ENCODE results near the gene PELI2.

The PELI2 gene

GRCh38 chr14:56262530-56262929, 144.3 kb downstream of the PELI2 start:
- no peak for DNase-seq

DNA sequence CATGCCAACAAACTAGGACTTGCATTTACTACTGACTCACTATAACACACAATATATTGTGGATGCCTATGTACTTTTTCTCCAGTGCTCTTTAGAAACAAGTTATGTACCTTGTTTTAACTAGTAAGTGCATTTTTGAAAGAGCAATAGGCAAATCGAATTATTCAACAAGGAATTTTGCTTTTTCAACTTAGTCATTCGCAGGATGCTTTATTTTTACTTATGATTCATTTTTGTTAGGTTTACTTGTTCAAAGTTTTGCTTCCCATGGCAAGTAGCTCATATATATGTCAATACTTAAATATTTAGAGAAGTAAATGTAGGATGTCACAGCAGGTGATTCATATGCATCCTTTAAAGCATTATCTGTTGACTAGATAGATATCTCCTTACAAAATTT, 149.8 kb downstream of the PELI2 start:
- no peak for DNase-seq

GRCh38 chr14:56268673-56269072, 150.5 kb downstream of the PELI2 start:
- DNase-seq, result no peak

GRCh38 chr14:56270921-56271320, 152.7 kb downstream of the PELI2 start:
- no peak for DNase-seq

DNA sequence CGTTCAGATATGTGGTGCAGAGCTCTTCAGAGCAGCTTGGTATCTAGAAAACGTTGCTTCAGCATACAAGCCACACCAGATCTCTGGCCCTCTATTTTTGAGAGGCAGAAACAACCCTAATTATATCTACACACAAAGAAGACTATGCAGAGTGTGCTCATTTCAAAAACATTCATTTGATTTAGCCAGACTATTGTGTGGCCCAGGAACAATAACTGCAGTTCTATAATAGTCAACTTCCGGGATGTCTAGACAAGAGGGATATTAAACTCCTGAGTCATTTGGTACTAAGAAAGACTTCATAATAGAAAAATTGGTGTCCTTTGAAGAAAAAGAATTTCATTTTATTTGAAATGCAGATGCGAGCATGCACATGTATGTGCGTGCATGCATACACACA, 153.8 kb downstream of the PELI2 start:
- no peak for DNase-seq

- no peak for DNase-seq
These were observed 154.9 kb downstream of the PELI2 start for GRCh38 chr14:56273155-56273554.

- DNase-seq, result no peak
These were observed 155.7 kb downstream of the PELI2 start for GRCh38 chr14:56273951-56274350.

DNA sequence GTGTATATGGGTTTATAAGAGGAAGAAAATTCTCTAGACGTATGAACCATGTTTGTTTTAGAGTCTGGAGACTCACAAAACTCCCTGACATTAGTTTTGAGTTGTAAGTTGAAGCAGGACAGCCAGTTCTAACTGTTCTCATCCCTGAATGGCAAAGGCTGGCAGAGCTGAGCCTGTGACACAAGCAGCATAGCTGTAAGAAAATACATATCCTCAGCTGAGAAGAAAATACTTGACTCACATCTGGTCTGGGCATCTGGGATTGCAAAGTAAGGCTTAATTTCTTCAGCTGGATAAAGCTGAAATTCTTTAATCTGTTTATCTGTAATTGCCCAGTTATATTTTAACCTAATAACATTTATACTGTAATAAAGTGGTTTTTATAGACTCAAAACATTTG, 156.3 kb downstream of the PELI2 start:
- no peak for DNase-seq

- DNase-seq, result no peak
These were observed 157.9 kb downstream of the PELI2 start for GRCh38 chr14:56276108-56276507.

DNA sequence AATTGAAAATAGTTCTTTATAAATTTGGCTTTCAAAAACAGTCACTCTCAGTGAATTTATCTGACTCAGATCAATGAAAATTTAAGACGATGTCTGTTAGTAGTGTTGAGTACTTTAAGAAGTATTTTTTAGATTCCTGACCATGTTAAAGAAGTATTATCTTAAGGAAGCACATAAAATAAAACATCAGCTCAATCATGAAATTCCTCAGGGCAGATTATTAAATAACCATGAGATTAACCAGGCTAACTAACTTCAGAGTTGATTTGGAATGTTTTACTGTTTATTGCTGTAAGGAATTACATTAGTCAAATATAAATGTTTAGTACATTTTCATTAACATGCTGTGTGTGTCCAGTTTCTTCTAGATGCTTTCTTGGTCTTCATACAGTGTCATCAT, 160.2 kb downstream of the PELI2 start:
- DNase-seq, result no peak

GRCh38 chr14:56280843-56281242, 162.6 kb downstream of the PELI2 start:
- no peak for DNase-seq

DNA sequence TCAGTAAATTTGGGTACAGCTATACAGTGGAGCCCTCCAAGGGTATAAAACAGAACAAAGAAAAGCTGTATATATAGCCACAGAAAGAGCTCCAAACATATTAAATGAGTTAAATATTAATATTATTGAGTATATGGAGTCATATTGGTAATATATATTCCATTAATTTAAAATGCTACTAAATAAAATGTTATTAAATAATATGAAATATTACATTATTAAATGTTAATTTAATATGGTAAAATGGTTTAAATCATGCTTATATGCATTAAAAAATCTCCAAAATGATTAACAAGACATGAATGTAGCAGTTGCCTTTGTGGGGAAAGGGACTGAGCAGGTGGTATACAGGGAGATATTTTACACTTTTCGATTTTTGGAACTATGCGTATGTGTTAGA, 164.0 kb downstream of the PELI2 start:
- no peak for DNase-seq

- no peak for DNase-seq
These were observed 166.4 kb downstream of the PELI2 start for GRCh38 chr14:56284641-56285040.

- no peak for DNase-seq
These were observed 170.9 kb downstream of the PELI2 start for GRCh38 chr14:56289155-56289554.

DNA sequence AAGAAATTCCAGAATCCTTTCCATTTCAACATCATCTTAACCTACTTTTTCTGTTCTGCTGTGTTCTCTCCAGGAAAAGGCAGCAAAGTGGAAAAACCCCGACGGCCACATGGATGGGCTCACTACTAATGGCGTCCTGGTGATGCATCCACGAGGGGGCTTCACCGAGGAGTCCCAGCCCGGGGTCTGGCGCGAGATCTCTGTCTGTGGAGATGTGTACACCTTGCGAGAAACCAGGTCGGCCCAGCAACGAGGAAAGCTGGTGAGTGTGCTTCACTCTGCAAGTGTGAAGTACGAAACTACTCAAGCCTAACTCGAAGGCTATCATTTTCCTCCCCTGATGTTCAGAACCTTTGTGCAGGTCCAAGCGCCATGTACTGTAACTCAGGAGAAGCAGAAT, 172.0 kb downstream of the PELI2 start:
- DNase-seq, result no peak

DNA sequence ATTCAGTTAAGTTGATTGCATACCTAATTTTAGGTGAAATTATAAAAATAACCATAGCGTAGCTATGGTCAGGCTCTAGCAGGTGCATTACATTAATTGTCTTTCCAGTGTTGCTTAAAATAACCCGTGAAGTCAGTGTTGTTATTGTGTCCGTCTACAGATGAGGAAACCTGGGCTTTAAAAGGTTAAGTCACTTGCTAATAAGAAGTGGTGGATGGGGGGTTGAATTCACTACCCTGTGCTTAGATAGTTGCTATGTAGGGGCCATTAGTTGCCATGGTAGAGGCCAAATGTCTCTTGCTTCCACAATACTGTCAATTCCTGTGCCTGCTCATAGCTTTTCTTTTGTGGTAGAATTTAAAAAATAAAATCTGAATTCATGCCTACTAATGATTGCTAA, 174.8 kb downstream of the PELI2 start:
- DNase-seq, result no peak

DNA sequence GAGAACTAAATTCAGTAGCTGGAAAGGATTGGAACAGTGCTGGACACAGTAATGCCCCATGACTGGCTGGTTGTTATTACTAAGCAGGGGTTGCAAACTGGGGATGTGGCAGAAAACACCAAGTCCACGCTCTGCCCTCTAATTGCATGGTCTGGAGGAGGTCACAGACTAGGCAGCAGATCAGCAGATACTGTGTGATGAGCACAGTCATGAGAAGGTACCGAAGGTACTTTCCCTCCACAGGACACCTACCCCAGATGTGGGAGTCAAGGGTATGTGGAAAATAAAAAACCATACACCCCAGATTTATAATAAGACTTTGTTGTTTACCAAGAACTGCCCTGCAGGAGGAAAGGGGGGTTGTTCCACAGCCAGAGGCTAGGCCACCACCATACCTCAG, 175.3 kb downstream of the PELI2 start:
- no peak for DNase-seq

GRCh38 chr14:56294128-56294527, 175.9 kb downstream of the PELI2 start:
- no peak for DNase-seq

GRCh38 chr14:56295743-56296142, 177.5 kb downstream of the PELI2 start:
- DNase-seq, result no peak

DNA sequence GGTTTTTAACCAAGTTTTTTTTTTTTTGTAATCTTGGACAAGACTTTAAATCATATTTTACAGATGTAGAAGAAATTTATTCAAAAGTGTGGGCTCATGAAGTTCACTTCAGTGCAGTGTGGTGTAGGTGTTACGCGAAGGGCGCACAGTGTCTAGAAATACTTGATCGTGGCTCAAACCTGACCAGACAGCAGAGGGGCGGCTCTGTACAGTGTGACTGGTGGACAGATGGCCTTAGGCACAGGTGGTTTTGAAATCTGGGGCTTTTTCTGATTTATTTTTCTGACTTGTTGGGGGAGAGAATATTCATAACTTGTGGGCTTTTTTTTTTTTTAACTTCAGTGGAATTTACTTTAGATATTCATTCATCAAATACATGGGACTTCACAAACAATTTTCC, 179.2 kb downstream of the PELI2 start:
- no peak for DNase-seq

- no peak for DNase-seq
These were observed 181.2 kb downstream of the PELI2 start for GRCh38 chr14:56299306-56299984.

GRCh38 chr14:56300495-56300894, 182.3 kb downstream of the PELI2 start:
- DNase-seq, result no peak

DNA sequence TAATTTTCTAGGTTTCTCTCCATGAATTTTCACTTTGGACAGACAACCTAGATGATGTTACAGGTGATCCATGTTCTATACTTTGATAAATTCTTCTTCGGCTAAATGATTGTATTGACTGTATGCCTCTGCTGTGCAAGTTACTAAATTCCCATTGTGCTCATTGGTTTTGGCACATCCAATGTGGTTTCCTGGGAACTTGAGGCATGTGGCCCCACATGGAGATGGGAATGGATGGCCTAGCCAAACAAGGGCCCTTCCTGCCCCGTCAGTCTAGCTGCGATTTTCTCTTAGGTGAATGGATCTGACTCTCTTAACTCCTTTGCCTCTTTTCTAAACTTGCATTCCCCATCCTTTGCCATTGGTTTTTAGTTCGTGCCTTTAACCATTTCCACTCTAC, 186.2 kb downstream of the PELI2 start:
- no peak for DNase-seq

DNA sequence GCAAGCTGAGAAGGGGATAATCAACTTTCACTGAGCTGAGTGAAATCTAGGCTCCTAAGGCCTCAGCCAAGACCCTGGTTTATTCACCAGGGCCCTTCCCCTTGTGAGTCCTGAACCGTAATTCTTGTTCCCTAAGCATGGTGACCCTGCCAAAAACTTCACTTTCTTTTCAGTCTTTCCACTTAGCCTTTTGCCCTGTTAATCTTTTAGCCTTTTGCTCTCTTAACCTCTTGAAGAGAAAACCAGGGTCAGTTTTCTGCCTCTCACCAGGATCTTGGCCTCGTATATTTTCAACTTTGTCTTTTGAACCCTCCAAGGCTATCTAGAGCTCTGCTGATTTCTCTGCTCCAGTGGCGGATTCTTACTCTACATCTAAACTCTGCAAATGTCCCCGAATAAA, 191.0 kb downstream of the PELI2 start:
- DNase-seq, result no peak

DNA sequence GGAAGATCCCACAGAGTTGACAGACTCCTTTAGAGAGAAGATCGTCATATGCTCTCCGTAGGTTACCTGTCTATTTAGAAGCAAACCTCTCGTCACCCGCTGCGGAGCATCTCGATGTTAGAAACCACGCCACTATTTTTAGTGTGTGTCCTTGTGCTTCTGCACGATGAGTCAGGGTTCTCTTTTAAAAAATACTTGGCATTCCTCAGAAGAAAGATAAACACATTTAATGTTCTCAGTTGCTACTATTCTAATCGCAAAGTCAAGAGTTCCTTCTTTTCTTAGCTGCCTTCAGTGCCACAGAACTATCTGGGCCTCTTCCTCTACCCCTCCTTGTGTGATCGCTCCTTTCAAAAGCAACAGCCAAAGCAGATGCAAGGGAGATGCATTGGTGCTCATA, 192.4 kb downstream of the PELI2 start:
- DNase-seq, result no peak

GRCh38 chr14:56313789-56314188, 195.6 kb downstream of the PELI2 start:
- no peak for DNase-seq

All from activated CD8-positive, alpha-beta memory T cell treated with anti-CD3 and anti-CD28 coated beads, Interleukin-2, amount 50 U/mL, for 48 hours (primary cell).